GM19452 (cell line): Measurements from ENCODE around the gene MYOG.

Experiments
- ATAC-seq: cut with Tn5 transposase; IDR thresholded peaks from one replicate; pipeline ENCODE4 v1.9.1; 2021; ENCODE audit not compliant: unreplicated experiment

The MYOG gene

DNA sequence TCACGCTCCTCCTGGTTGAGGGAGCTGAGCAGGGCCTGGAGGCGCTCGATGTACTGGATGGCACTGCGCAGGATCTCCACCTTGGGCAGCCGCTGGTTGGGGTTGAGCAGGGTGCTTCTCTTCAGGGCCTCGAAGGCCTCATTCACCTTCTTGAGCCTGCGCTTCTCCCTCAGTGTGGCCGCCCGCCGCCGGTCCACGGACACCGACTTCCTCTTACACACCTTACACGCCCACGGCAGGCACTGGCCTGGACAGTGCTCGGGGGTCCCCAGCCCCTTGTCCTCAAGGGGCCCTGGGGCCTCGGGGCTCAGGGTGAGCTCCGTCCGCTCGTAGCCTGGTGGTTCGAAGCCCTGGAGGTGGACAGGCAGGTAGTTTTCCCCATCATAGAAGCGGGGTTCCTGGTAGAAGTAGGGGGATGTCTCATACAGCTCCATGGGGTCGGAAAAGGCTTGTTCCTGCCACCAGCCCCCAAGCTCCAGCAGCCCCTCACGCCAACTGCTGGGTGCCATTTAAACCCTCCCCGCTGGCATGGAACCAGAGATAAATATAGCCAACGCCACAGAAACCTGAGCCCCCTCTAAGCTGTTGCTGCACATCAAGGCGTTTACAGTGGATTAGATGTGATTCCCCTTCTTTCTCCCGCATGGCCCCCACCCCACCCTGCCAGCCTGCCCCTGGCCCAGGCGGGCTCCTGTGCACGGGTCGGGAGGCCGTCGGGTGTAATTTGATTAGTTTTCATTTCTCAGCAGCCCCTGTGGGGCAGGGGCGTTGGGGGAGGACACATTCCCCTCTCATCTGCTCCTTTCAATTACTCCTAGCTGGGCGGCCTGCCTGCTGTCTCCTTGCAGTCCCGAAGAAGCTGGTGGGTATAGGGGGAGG lies at the start of gene MYOG:
Gene MYOG (minus strand): TSS at position 485 of the 879 bp plus-strand sequence. CDS start 51 bp downstream, at position 434.
- no peak for ATAC-seq

DNA sequence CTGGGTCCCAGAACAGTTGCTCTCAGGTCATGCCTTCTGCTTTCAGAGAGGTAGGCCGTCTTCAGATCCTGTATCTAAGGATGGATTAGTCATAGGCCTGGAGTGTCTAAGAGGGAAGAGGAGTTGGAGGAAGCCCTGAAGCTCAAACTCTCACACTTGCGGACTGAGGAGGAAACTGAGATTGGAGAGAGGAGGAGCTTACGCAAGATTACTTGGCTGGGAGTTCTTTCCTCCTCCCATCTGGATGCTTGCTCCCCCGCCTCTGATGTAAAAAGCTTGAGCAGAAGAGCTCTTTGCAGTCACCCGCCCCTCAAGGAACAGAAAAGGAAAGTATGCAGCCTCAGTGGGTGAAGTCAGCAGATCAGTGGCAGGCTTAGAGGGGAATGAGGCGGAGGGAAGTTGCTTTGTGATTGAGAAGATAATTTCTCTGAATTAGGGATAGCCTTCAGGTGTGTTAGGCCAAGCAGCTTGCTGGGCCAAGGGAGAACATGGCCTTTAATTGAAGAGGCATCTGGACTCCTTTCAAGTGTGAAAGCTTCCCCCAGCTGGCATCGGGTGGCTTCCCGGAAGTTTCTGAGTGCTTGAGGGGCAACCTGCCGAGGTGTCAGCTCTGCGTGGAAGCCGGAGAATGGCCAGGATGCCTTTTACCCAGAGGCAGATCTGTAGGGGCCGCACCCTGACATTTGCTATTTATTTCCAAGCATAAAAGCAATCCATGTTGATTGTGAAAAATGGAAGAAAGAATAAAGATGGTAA lies 48.3 kb upstream of the MYOG start:
- ATAC-seq, result no peak

- ATAC-seq, result no peak
These were observed 45.9 kb upstream of the MYOG start for GRCh38 chr1:203131548-203132200.

GRCh38 chr1:203130358-203130985 lies 44.7 kb upstream of the MYOG start:
- ATAC-seq, result no peak

DNA sequence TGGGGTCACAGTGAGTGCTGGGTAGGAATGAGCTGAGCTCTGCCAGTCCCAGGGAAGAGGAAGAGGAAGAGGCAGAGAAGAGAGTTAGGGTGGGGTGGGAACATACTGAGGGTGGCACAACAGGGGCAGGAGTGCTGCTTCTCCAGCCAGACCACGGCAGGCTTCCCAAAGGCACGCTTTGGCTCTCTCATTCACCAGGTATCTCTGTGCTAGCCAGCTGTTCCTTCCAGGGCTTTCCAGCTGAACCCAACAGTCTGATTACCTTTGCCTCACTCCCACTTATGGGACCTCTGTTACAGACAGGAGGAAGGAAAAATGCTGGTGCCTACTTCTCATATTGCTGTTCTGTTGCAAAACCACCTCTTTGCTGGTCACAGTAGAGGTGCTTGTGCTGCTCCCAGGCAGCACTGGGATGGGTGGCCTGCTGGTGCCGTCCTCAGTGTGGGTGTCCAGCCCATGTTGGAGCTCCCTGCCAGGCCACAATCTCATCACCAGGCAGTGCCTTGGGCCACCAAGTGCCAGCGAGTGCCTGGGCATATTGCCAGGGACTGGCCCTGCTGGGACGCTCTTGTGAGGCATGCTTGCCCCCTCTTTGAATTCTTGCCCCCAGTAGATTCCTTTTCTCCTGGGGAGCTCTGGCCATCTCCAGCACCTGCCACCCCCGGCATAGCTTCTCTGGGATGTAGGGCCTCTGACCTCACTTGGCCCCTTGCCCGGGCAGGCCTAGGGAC lies 43.9 kb upstream of the MYOG start:
- ATAC-seq, result no peak

DNA sequence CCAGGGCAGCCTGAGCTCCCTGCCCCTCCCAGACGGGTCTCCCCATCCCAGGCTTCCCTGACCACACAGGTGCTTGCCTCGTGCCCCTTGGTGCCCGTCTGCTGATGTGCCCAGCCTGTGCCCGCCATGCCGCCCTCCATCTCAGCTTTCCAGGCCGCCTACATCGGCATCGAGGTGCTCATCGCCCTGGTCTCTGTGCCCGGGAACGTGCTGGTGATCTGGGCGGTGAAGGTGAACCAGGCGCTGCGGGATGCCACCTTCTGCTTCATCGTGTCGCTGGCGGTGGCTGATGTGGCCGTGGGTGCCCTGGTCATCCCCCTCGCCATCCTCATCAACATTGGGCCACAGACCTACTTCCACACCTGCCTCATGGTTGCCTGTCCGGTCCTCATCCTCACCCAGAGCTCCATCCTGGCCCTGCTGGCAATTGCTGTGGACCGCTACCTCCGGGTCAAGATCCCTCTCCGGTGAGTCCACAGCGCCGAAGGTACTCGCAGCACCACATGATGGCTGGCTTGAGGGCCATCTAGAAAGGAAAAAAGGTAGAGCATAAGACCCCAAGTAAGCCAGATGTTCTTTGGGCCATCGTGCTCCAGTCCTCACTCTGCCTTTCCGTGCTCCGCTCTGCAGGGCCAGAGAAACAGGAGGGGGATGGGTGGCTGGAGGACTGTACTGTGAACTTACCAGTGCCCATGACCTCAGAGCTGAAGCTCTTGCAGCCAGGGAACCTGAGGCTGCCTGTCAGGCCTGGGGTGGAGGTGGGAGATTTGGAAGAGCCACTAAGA lies 43.1 kb upstream of the MYOG start:
- no peak for ATAC-seq

GRCh38 chr1:203128431-203128715 lies 42.6 kb upstream of the MYOG start:
- no peak for ATAC-seq

DNA sequence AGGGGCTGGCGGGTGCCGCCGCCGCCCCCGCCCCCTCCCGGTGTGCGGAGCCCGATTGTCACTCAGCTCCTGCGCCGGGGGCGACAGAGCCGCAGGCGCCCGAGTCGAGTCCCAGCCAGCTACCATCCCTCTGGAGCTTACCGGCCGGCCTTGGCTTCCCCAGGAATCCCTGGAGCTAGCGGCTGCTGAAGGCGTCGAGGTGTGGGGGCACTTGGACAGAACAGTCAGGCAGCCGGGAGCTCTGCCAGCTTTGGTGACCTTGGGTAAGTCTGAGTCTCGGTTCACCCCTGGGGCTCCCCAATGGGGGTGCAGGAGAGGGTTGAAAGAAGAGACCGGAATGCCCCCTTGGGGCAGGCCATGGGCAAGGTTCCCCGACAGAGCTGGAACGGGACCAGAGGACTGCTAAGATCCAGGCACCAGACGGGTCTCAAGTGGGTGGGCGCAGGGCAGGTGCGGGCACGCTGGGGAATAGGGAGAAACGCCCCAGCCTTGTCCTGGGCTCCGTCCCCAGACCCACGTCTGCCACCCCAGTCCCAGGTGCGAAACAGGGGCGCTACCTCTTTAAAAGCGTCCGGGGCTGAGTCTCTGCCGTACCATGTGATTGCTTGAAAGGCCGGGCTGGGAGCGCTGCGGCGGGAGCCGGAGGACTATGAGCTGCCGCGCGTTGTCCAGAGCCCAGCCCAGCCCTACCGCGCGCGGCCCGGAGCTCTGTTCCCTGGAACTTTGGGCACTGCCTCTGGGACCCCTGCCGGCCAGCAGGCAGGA lies 42.0 kb upstream of the MYOG start, which contains the start of gene ADORA1:
Gene ADORA1 (plus strand): TSS at position 61 of the 765 bp plus-strand sequence. CDS start 1,116 bp downstream, outside the sequence.
- ATAC-seq, result no peak

DNA sequence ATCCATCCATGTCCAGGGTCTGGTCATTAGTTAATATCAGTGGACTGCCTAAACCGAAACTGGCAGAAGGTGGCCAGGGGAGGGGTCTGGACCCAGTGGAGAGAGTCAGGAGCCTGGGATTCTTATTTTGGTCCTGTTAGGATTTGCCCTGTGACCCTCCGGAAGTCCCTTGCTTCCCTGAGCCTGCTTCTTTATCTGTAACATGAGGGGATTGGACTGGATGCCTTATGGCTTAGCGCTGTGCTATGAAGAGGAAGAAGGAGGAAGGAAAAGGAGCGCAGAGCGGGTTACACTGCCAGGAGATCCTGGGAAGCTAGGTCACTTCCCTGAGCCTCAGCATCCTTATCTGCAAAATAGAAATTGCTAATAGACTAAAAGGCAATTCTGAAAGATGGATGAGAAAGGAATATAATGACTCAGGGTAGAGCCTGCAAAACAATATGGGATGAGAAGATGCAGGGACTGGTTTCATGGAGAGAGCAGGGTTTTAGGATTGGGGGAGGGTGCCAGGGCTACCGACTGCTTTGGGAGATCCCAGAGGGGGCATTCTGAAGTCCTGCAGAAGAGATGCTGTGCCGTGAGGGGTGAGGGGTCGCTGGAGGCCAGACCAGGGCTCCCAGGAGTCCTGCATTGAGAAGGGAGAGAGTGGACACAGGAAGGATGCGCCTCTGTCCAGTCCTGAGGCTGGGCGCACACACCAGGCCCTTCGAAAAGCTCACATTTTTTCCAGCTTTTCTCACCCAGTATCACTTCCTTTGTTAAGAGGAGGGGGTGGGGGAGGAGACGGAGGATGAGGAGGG lies 41.3 kb upstream of the MYOG start:
- no peak for ATAC-seq

- ATAC-seq, result no peak
These were observed 40.5 kb upstream of the MYOG start for GRCh38 chr1:203126151-203126865.

- ATAC-seq, result no peak
These were observed 38.9 kb upstream of the MYOG start for GRCh38 chr1:203124546-203125317.

- ATAC-seq, result no peak
These were observed 38.2 kb upstream of the MYOG start for GRCh38 chr1:203124011-203124410.

DNA sequence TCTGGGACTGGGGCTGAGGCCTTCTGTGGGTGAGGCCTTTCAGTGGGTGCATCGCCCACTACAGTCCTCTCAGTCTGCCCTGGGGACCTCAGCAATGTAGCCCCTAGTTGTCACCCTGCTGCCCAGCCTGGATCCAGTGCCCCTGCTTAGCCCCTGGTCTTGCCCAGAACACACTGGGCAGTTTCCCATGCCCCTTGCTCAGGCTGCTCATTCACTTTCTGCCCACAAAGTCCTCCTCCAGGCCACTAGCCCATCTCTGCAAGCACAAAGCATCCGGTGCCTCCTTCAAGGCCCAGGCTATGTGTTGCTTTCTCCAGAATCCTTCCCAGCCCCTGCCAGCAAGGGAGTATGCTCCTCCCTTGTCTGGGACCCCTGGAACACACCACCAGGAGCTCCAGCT lies 36.3 kb upstream of the MYOG start:
- no peak for ATAC-seq

- no peak for ATAC-seq
These were observed 35.6 kb upstream of the MYOG start for GRCh38 chr1:203121186-203122015.

GRCh38 chr1:203120325-203121153 lies 34.7 kb upstream of the MYOG start:
- ATAC-seq, result no peak
